Activated CD8-positive, alpha-beta T cell treated with anti-CD3 and anti-CD28 coated beads, Interleukin-2, amount 10 ng/mL, durations not matched to agents 7 days and 5 days (primary cell): ENCODE data around the gene CYP2B6. TPM values are rescaled to one million over a fixed set of nuclear protein-coding genes. Genes with fewer than 3 reads are reported as not detected.
"Not testable (repeated sequence)": the region's sequence is repeated elsewhere in the genome, so short reads cannot be mapped to it uniquely, and the experiment has no call there.

Experiments
- ATAC-seq: fragments of 150-1000 bp; cut with Tn5 transposase; one replicate; pipeline ENCODE4 v1.10.0; 2021; ENCODE audit warnings: moderate library complexity
- CTCF ChIA-PET: fragments of 350-600 bp; sonication (Branson Sonifier 250); formaldehyde crosslinking; loops from one replicate; lab custom pipeline; 2021; ENCODE audit warnings: antibody characterized with exemption; lab: Charles Lee
- POLR2A ChIA-PET: fragments of 350-600 bp; sonication (Branson Sonifier 250); formaldehyde crosslinking; loops from one replicate; lab custom pipeline; 2021; ENCODE audit warnings: antibody characterized with exemption; lab: Charles Lee
- DNase-seq: peaks from one replicate; pipeline ENCODE4 v3.0.0-alpha.2; 2020
- H3K27ac Mint-ChIP-seq: one replicate; pipeline ENCODE4 v1.8.0; 2021; ENCODE audit warnings: mild to moderate bottlenecking, mixed read lengths
- H3K27me3 Mint-ChIP-seq: one replicate; pipeline ENCODE4 v1.8.0; 2021; ENCODE audit warnings: low read depth, mixed read lengths
- H3K36me3 Mint-ChIP-seq: one replicate; pipeline ENCODE4 v1.8.0; 2021; ENCODE audit warnings: low read depth, mixed read lengths
- H3K4me1 Mint-ChIP-seq: one replicate; pipeline ENCODE4 v1.8.0; 2021; ENCODE audit warnings: low read depth, mixed read lengths
- H3K4me3 Mint-ChIP-seq: one replicate; pipeline ENCODE4 v1.8.0; 2021; ENCODE audit warnings: mild to moderate bottlenecking, mixed read lengths
- H3K9me3 Mint-ChIP-seq: one replicate; pipeline ENCODE4 v1.8.0; 2022; ENCODE audit warnings: mixed read lengths; ENCODE audit not compliant: insufficient read depth
- total RNA-seq, 2 experiments: library from RNA; stranded (reverse); gene quantifications; one replicate each; pipeline ENCODE4 v1.2.3, GENCODE V29; 2021

CYP2B6 gene
- total RNA-seq: not detected

DNA sequence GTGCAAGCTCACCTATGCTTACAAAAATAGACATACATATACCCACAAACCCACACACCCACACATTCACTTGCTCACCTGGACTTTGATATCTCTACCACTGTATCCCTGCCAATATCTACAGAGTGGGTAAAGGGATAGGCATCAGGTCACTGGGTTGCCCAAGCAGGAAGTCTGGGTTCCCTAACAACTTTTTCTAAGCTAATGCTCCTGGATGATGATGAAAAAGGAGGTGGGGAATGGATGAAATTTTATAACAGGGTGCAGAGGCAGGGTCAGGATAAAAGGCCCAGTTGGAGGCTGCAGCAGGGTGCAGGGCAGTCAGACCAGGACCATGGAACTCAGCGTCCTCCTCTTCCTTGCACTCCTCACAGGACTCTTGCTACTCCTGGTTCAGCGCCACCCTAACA is at the start of gene CYP2B6:
CYP2B6 (plus strand) TSS at position 311 of the 410 bp plus-strand sequence; CDS start at position 335, 24 bp downstream.
- Mint-ChIP-seq H3K4me3 (no peak within 1 kb of the TSS), H3K36me3 (no peaks in the 10 kb centered on the region), H3K9me3 (peaks cover 4% of the 10 kb centered on the region), H3K4me1 (no peaks in the 10 kb centered on the region), H3K27me3 (peaks cover 4% of the 10 kb centered on the region), H3K27ac (no peak within 1 kb of the TSS)
- ATAC-seq (no peak), DNase-seq (no peak)
- CTCF ChIA-PET: no interaction called here
- POLR2A ChIA-PET: no interaction called here

DNA sequence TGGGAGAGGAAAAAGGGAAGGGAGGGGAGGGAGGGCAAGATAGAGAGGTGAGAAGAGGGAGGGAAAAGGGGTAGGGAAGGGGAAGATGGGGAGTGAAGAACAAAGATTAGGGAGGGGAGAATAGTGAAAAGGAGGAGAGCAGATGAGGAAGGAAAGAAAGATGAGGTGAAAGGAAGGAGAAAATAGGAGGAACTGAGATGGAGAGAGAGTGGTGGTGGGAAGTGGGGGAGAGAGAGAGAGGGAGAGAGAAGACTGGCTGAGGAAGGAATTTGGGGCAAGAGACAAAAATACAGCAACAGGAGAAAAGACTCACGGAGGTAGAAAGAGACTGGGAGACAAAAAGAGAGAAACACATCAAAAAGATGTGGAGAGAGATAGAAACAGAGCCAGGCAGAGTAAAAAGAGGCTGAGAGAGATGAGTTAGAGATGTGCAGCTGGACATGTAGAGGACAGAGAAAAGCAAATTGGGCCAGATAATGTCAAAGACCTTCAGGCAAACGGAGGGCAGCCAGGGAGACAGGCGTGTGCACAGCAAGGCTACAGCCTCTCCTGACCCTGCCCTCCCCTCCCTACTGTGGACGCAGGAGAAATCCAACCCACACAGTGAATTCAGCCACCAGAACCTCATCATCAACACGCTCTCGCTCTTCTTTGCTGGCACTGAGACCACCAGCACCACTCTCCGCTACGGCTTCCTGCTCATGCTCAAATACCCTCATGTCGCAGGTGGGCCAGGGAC is 49.4 kb upstream of the CYP2B6 start:
- Mint-ChIP-seq H3K27me3 (peaks cover 15% of the 10 kb centered on the region), H3K27ac (no peak overlapping the region), H3K36me3 (no peaks in the 10 kb centered on the region), H3K4me1 (no peaks in the 10 kb centered on the region), H3K9me3 (no peaks in the 10 kb centered on the region), H3K4me3 (no peak overlapping the region)
- ChIA-PET POLR2A (no interaction called here), CTCF (no interaction called here)
- DNase-seq: no peak
- ATAC-seq: no peak

DNA sequence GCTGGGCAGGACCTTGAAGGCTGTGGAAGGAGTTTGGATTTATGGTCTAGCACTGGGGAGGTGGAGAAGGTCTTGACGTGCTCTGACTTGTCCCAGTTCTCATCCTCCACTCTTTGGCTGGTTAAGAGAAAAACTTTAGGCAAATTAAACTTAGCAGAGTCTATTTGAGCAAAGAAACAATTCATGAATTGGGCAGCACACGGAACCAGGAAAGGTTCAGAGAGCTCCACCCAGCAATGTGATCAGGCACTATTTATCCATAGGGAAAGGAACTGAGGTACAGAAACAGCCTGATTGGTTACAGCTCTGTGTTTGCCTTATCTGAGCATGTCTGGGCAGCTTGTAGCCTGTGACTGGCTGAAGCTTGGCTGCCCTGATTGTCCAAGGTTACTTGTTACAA is 45.4 kb upstream of the CYP2B6 start:
- H3K27me3 Mint-ChIP-seq: peaks cover 16% of the 10 kb centered on the region
- H3K36me3 Mint-ChIP-seq: no peaks in the 10 kb centered on the region
- ATAC-seq (no peak), DNase-seq (no peak)
- H3K4me3 Mint-ChIP-seq: no peak overlapping the region
- H3K4me1 Mint-ChIP-seq: no peaks in the 10 kb centered on the region
- no peak overlapping the region for H3K27ac Mint-ChIP-seq
- ChIA-PET POLR2A (no interaction called here), CTCF (no interaction called here)
- H3K9me3 Mint-ChIP-seq: no peaks in the 10 kb centered on the region

DNA sequence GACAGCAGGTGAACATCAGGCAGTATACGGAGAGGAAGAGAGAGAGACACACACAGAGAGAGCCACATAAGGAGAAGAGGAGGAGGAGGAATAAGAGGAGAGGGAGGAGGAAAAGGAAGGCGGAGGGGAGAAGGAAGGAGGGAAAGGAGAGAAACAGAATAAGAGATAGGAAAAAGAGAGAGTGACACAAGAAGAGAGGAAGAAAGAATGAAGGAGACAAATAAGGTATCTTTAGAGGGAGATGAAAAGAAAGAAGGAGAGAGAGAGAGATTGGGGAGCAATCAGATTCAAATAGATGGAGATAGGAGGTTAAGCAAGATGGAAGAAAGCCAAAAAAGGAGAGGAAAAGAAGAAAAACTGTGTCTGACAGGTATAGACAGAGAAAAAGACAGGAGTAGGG is 44.0 kb upstream of the CYP2B6 start:
- Mint-ChIP-seq H3K4me3 (no peak overlapping the region), H3K27ac (no peak overlapping the region), H3K9me3 (no peaks in the 10 kb centered on the region), H3K27me3 (peaks cover 16% of the 10 kb centered on the region), H3K36me3 (no peaks in the 10 kb centered on the region), H3K4me1 (no peaks in the 10 kb centered on the region)
- CTCF ChIA-PET: interaction anchor here (0.8 kb wide), 1 partner anchor 8 kb away, joined by 4 read pairs; no protein-coding TSS in a partner anchor
- ATAC-seq: no peak
- DNase-seq: no peak
- POLR2A ChIA-PET: no interaction called here

DNA sequence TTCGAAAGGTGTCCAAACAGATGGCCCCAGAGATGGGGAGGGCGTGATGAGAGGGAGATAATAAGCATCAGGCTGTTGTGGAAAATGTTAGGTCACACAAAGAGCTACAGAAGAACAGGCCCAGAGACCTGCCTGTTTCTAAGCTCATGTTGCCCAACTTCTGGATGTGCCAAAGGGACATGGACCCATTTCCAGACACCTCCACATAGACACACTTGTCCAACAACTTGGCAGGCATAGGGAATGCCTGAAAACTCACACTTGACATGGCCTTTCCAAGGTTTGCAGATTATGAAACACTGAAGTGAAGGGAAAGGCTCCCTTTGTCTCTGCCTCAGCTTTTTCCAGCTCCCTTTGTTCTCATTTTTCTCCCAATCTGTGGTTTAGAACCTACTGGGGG is 43.5 kb upstream of the CYP2B6 start:
- POLR2A ChIA-PET: no interaction called here
- Mint-ChIP-seq H3K36me3 (no peaks in the 10 kb centered on the region), H3K27ac (no peak overlapping the region), H3K9me3 (no peaks in the 10 kb centered on the region), H3K27me3 (peaks cover 16% of the 10 kb centered on the region), H3K4me1 (no peaks in the 10 kb centered on the region), H3K4me3 (no peak overlapping the region)
- CTCF ChIA-PET: interaction anchor here (0.8 kb wide), 1 partner anchor 9 kb away, joined by 4 read pairs; no protein-coding TSS in a partner anchor
- no peak for ATAC-seq
- no peak for DNase-seq

DNA sequence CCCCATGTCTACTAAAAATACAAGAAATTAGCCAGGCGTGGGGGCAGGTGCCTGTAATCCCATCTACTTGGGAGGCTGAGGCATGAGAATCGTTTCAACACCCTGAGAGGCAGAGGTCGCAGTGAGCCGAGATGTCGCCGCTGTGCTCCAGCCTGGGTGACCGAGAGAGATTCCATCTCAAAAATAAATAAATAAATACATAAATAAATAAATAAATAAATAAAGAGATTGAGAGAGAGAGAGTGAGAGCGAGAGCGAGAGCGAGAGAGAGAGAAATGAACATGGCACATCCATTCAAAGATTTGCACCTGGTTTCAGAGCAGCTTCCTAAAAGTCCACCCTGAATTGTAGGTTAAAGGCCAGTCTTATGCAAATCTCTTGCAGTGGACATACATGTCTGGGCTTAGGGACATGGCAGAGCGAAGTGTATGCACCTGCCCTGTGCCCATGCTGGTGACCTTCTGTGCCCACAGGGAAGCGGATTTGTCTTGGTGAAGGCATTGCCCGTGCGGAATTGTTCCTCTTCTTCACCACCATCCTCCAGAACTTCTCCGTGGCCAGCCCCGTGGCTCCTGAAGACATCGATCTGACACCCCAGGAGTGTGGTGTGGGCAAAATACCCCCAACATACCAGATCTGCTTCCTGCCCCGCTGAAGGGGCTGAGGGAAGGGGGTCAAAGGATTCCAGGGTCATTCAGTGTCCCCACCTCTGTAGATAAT is 42.3 kb upstream of the CYP2B6 start:
- DNase-seq (no peak), ATAC-seq (no peak)
- POLR2A ChIA-PET: no interaction called here
- Mint-ChIP-seq H3K27me3 (peaks cover 15% of the 10 kb centered on the region), H3K36me3 (no peaks in the 10 kb centered on the region), H3K27ac (no peak overlapping the region), H3K4me1 (no peaks in the 10 kb centered on the region), H3K4me3 (no peak overlapping the region), H3K9me3 (peaks cover 5% of the 10 kb centered on the region)
- CTCF ChIA-PET: no interaction called here

DNA sequence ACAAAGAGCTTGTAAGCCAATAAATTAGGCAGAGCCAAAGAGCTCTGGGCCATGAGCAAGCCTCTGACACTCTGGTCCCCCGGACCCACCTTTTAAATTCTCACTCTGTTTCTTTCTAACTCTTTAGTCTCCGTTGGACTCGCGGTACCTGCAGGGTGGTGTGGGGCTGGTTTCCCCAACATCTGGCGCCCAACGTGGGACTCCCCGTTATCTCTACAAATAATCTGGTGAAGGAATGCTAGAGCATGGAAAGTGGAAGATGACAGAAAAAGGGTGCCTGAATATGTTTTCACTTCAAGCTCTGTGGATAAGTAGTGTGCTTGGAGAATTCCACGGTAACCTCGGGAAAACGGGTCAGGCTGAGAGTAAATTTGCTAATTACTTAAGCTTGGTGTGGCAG is 36.5 kb upstream of the CYP2B6 start:
- POLR2A ChIA-PET: no interaction called here
- CTCF ChIA-PET: interaction anchor here (1.0 kb wide), 1 partner anchor 15 kb away, joined by 3 read pairs; no protein-coding TSS in a partner anchor
- no peaks in the 10 kb centered on the region for H3K27me3 Mint-ChIP-seq

DNA sequence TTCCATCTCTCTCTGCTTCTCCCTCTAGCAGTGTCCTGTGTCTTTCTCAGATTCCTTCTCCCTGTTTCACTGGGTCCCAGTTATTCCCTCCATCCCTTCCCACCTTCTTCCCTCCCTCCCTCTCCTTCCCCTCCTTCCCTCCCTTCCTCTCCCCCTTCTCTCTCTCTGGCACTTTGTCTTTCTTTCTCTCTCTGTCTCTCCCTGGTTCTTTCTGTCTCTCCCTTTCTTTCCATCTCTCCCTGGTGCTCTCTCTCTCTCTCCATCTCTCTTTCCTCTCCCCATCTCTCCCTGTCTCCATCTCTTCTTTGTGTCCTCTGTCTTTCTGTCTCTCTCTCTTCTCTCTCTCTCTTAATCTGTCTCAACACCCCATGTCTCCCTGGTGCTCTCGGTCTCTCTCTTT is 31.7 kb upstream of the CYP2B6 start:
- no peaks in the 10 kb centered on the region for H3K4me1 Mint-ChIP-seq
- ATAC-seq (no peak), DNase-seq (no peak)
- POLR2A ChIA-PET: no interaction called here
- no peaks in the 10 kb centered on the region for H3K36me3 Mint-ChIP-seq
- peaks cover 18% of the 10 kb centered on the region for H3K9me3 Mint-ChIP-seq
- no peak overlapping the region for H3K27ac Mint-ChIP-seq
- H3K27me3 Mint-ChIP-seq: peaks cover 20% of the 10 kb centered on the region
- CTCF ChIA-PET: no interaction called here
- H3K4me3 Mint-ChIP-seq: no peak overlapping the region

More for the DNA sequence above, 36.5 kb upstream of the CYP2B6 start:
- Mint-ChIP-seq H3K4me1 (no peaks in the 10 kb centered on the region), H3K36me3 (no peaks in the 10 kb centered on the region), H3K9me3 (peaks cover 28% of the 10 kb centered on the region), H3K4me3 (no peak overlapping the region), H3K27ac (no peak overlapping the region)
- ATAC-seq (no peak), DNase-seq (no peak)

DNA sequence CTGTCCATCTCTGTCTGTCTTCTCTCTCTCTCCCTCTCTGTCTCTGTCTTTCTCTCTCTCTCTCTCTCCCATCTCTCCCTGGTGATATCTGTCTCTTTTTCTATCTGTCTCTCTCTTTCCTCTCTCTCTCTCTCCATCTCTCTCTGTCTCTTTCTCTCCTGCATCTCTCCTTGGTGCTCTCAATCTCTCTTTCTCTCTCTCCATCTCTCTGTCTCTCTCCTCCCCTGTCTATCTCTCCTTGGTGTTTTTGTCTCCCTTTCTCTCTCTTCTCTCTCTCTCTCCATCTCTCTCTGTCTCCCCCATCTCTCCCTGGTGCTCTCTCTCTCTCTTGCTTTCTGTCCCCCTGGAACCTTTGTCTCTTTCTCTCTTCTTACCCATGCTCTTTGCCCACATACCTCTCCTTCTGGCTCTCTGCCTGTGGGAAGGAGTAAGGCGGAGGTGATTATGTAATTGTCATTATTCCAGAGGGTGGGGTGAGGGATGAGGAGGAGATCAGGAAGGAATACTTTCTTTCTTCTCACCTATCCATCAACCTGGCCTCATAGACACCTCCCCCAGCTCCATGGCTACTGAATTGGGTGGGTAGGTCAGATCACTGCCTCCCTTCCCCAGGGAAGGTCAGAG is 30.9 kb upstream of the CYP2B6 start:
- Mint-ChIP-seq H3K4me1 (no peaks in the 10 kb centered on the region), H3K36me3 (no peaks in the 10 kb centered on the region), H3K9me3 (peaks cover 10% of the 10 kb centered on the region), H3K27me3 (peaks cover 20% of the 10 kb centered on the region), H3K4me3 (no peak overlapping the region), H3K27ac (no peak overlapping the region)
- POLR2A ChIA-PET: no interaction called here
- no peak for DNase-seq
- no peak for ATAC-seq
- CTCF ChIA-PET: no interaction called here

DNA sequence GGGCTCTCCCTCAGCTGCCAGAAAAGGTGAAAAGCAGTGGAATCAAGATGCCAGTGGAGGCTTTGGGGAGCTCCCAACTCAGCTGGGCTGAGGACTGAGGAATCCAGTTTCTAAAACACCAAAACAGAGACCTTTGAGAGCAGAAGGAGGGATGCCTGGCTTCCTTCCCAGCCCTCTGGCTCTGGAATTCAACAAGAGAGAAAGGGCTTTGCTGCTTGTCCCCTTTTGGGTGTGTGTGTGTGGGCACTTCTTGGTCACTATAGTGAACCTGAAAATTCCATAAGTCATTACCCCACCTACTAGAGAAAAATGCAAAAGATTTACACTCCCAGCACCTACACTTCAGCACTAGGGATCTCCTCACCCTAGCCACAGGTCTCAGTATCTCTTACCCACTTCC is 30.3 kb upstream of the CYP2B6 start:
- H3K4me3 Mint-ChIP-seq: no peak overlapping the region
- H3K4me1 Mint-ChIP-seq: no peaks in the 10 kb centered on the region
- CTCF ChIA-PET: no interaction called here
- peaks cover 20% of the 10 kb centered on the region for H3K27me3 Mint-ChIP-seq
- no peak for DNase-seq
- ATAC-seq: no peak
- POLR2A ChIA-PET: no interaction called here
- no peaks in the 10 kb centered on the region for H3K36me3 Mint-ChIP-seq
- H3K27ac Mint-ChIP-seq: no peak overlapping the region
- peaks cover 10% of the 10 kb centered on the region for H3K9me3 Mint-ChIP-seq

DNA sequence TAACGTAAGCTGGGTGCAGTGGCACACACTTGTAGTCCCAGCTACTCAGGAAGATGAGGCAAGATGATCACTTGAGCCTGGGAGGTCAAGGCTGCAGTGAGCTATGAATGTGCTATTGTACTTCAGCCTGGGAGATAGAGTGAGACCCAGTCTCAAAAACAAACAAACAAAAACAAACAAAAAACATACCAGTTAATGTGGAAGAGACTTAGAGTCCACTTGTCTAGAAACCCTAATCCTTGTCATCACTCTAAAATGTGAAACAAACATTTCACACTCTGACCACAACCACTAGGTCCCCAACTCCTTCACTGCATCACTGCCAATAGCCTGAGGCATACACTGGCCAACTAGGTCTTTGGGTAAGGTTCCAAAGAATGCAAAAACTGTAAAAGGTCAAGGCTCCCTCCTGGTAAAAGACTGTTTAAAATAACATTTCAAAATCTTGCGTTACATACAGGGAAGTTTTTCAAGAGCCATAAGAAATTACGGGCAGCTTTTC is 28.6 kb upstream of the CYP2B6 start:
- Mint-ChIP-seq H3K4me1 (no peaks in the 10 kb centered on the region), H3K9me3 (peaks cover 1% of the 10 kb centered on the region), H3K36me3 (peaks cover 1% of the 10 kb centered on the region), H3K27ac (no peak overlapping the region), H3K4me3 (no peak overlapping the region), H3K27me3 (peaks cover 20% of the 10 kb centered on the region)
- CTCF ChIA-PET: no interaction called here
- ATAC-seq (no peak), DNase-seq (no peak)
- POLR2A ChIA-PET: no interaction called here

DNA sequence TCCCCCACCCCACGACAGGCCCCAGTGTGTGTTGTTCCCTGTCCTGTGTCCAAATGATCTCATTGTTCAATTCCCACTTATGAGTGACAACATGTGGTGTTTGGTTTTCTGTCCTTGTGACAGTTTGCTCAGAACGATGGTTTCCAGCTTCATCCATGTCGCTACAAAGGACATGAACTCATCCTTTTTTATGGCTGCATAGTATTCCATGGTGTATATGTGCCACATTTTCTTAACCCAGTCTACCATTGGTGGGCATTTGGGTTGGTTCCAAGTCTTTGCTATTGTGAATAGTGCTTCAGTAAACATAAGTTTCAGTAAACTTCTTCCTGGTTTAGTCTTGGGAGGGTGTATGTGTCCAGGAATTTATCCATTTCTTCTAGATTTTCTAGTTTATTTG is 26.7 kb upstream of the CYP2B6 start:
- H3K27me3 Mint-ChIP-seq: peaks cover 27% of the 10 kb centered on the region
- H3K9me3 Mint-ChIP-seq, H3K4me3 Mint-ChIP-seq, POLR2A ChIA-PET, CTCF ChIA-PET, H3K4me1 Mint-ChIP-seq, ATAC-seq, H3K27ac Mint-ChIP-seq, H3K36me3 Mint-ChIP-seq, DNase-seq: not testable (repeated sequence)
